Adrenal gland (tissue), 12 donors: ENCODE results near the gene ACOT7. TPM values are rescaled to one million over a fixed set of nuclear protein-coding genes. Genes with fewer than 3 reads are reported as not detected.

Source experiments
- DNase-seq, 7 donors: peaks; one replicate each; pipeline ENCODE4 v3.0.0-alpha.2; 2019 to 2020
- H3K27ac ChIP-seq, 5 donors: fragments of 200-600 bp; sonication (generic) in 4 of 5; 1 replicate in 3 of 5; 2 replicates in 2 of 5; pipeline versions ENCODE4 v1.5.1 to v1.8.0; 2016 to 2020; ENCODE audit warnings: mild to moderate bottlenecking in 1 of 5
- H3K27me3 ChIP-seq: fragments of 200-600 bp; 2 replicates; pipeline ENCODE4 v1.8.0; 2021
- H3K36me3 ChIP-seq, 2 donors: fragments of 200-600 bp; replicated peaks in 1 of 2; 1 replicate in 1 of 2; 2 replicates in 1 of 2; pipeline versions ENCODE4 v1.5.1 to v1.8.0; 2018 to 2022
- H3K4me1 ChIP-seq, 2 donors: fragments of 200-600 bp; replicated peaks in 1 of 2; 1 replicate in 1 of 2; 2 replicates in 1 of 2; pipeline versions ENCODE4 v1.5.1 to v1.8.0; 2018 to 2021
- H3K4me3 ChIP-seq, 4 donors: fragments of 200-600 bp; sonication (generic) in 3 of 4; one replicate each; pipeline ENCODE4 v1.5.1; 2016 to 2018
- H3K9me3 ChIP-seq, 3 donors: fragments of 200-600 bp; sonication (generic) in 1 of 3; replicated peaks in 1 of 3; 1 replicate in 2 of 3; 2 replicates in 1 of 3; pipeline versions ENCODE4 v1.5.1 to v1.8.0; 2016 to 2021
- POLR2A ChIP-seq, 2 donors: fragments of 450-650 bp; IDR thresholded peaks; one replicate each; pipeline ENCODE4 v1.6.1; 2017; ENCODE audit warnings: antibody characterized with exemption in 2 of 2, mild to moderate bottlenecking in 2 of 2, moderate library complexity in 1 of 2
- WGBS, 4 donors: extraction: QIAGEN DNeasy Blood & Tissue Kit in 2 of 4; methylation state at CpG; one replicate each; pipeline versions ENCODE4 v1.1.5 to v1.1.7; 2013 to 2017; 5-methylcytosine and 5-hydroxymethylcytosine counted together
- intact Hi-C, 2 donors: fragments of 100-400 bp; cut with DNase I; formaldehyde crosslinking; loops; one replicate each; pipeline versions ENCODE4 v1.14.1 to v1.15.0; 2022 to 2023
- polyA plus RNA-seq, 3 donors: library from polyadenylated mRNA; stranded (reverse); fragments of 200-250 nt in 2 of 3; fragments of 350-450 nt in 1 of 3; fragmentation: Illumina TruSeq in 1 of 3; extraction: RNeasy Lipid Tissue Mini Kit (QIAGEN cat#74804) in 1 of 3; gene quantifications; one replicate each; pipeline ENCODE4 v1.2.3, GENCODE V29; 2013 to 2014
- total RNA-seq, 9 donors: library from RNA; depleted of rRNA in 4 of 9; stranded (reverse); fragments of >200 nt in 4 of 9; fragments of 120-200 nt in 1 of 9; fragmentation: NEBNext Ultra II Directional in 1 of 9; extraction: Animal tissue kit (Norgen Biotek cat#: 25700) in 1 of 9; gene quantifications; one replicate each; pipeline versions ENCODE4 v1.1.0 to v1.2.4, GENCODE V29; 2013 to 2023
- TF ChIP-seq, protein P1 (sequence below), 6 experiments: fragments of 450-650 bp in 4 of 6; fragments of 200-600 bp in 2 of 6; sonication (generic) in 1 of 6; IDR thresholded peaks; 1 replicate in 5 of 6; 2 replicates in 1 of 6; pipeline versions ENCODE4 v1.5.1 to v1.8.0; 2016 to 2021; ENCODE audit warnings: antibody characterized with exemption in 6 of 6, mild to moderate bottlenecking in 2 of 6, moderate library complexity in 1 of 6
- donor health status: healthy with polysubstance abuse.
- donor health status: Bipolar disorder and iron deficiency.
- donor health status: DM: yes; HTN: yes; CAD: no.
- donor health status: DM: no; HTN: no; CAD: no.
- donor health status: DM: no; HTN: no; CAD: no.
- donor health status: DM: yes; HTN: yes; CAD: no.

The ACOT7 gene
- total and polyA plus RNA-seq, 12 donors: 8.4 to 29.4 (median 14.5) TPM

GRCh38 chr1:6331543-6332273 is 61.9 kb downstream of the ACOT7 start:
- intact Hi-C loops: no loop called here
- DNase-seq: no peak
- Histone ChIP-seq H3K4me1 (no peaks in the 10 kb centered on the region), H3K36me3 (no peaks in the 10 kb centered on the region), H3K27ac (no peak overlapping the region), H3K4me3 (no peak overlapping the region), H3K27me3 (no peaks in the 10 kb centered on the region), H3K9me3 (no peaks in the 10 kb centered on the region)
- 79 to 85% (median 81%) methylated on average over 9 to 18 of the region's 18 CpGs for WGBS, 4 donors
- TF ChIP-seq POLR2A (IDR thresholded peaks at IDR 0.05): no peak
- TF ChIP-seq, protein P1, sequence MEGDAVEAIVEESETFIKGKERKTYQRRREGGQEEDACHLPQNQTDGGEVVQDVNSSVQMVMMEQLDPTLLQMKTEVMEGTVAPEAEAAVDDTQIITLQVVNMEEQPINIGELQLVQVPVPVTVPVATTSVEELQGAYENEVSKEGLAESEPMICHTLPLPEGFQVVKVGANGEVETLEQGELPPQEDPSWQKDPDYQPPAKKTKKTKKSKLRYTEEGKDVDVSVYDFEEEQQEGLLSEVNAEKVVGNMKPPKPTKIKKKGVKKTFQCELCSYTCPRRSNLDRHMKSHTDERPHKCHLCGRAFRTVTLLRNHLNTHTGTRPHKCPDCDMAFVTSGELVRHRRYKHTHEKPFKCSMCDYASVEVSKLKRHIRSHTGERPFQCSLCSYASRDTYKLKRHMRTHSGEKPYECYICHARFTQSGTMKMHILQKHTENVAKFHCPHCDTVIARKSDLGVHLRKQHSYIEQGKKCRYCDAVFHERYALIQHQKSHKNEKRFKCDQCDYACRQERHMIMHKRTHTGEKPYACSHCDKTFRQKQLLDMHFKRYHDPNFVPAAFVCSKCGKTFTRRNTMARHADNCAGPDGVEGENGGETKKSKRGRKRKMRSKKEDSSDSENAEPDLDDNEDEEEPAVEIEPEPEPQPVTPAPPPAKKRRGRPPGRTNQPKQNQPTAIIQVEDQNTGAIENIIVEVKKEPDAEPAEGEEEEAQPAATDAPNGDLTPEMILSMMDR (IDR thresholded peaks at IDR 0.05): no peak

GRCh38 chr1:6330410-6330911 is 63.1 kb downstream of the ACOT7 start:
- TF ChIP-seq POLR2A (IDR thresholded peaks at IDR 0.05): no peak
- TF ChIP-seq, protein P1 (IDR thresholded peaks at IDR 0.05): no peak
- intact Hi-C loops: no loop called here
- no peaks in the 10 kb centered on the region for H3K36me3 ChIP-seq
- H3K27ac ChIP-seq: no peak overlapping the region
- H3K4me1 ChIP-seq: no peaks in the 10 kb centered on the region
- H3K27me3 ChIP-seq: no peaks in the 10 kb centered on the region
- 60 to 82% (median 79%) methylated on average over 7 to 16 of the region's 16 CpGs for WGBS, 4 donors
- H3K4me3 ChIP-seq: no peak overlapping the region
- H3K9me3 ChIP-seq: no peaks in the 10 kb centered on the region
- DNase-seq: no peak

- H3K4me1 ChIP-seq: no peaks in the 10 kb centered on the region
- 75 to 88% (median 85%) methylated on average over 13 of the region's 13 CpGs for WGBS, 4 donors
- no peaks in the 10 kb centered on the region for H3K9me3 ChIP-seq
- H3K27ac ChIP-seq: no peak overlapping the region
- no peak for TF ChIP-seq POLR2A (IDR thresholded peaks at IDR 0.05)
- TF ChIP-seq, protein P1 (IDR thresholded peaks at IDR 0.05): no peak
- no peak for DNase-seq
- no peaks in the 10 kb centered on the region for H3K36me3 ChIP-seq
- H3K4me3 ChIP-seq: no peak overlapping the region
- intact Hi-C loops: no loop called here
- no peaks in the 10 kb centered on the region for H3K27me3 ChIP-seq
These were observed 63.7 kb downstream of the ACOT7 start for GRCh38 chr1:6329851-6330250.

- Histone ChIP-seq H3K27me3 (no peaks in the 10 kb centered on the region), H3K4me1 (no peaks in the 10 kb centered on the region), H3K36me3 (no peaks in the 10 kb centered on the region), H3K9me3 (no peaks in the 10 kb centered on the region), H3K27ac (no peak overlapping the region), H3K4me3 (no peak overlapping the region)
- intact Hi-C loops: no loop called here
- no peak for TF ChIP-seq POLR2A (IDR thresholded peaks at IDR 0.05)
- TF ChIP-seq, protein P1 (IDR thresholded peaks at IDR 0.05): no peak
- WGBS, 4 donors: 58 to 94% (median 81%) methylated on average over 4 to 7 of the region's 7 CpGs
- no peak for DNase-seq
These were observed 64.2 kb downstream of the ACOT7 start for GRCh38 chr1:6329396-6329795.
